A673 (cell line): Measurements from ENCODE around the gene OVCA2. TPM values are rescaled to one million over a fixed set of nuclear protein-coding genes. Genes with fewer than 3 reads are reported as not detected.

Source experiments
- BruUV-seq: library from RNA; stranded (reverse); fragments of 400-500 nt; replicated peaks from 2 replicates; lab custom pipeline; 2021; lab: Mats Ljungman, UMichigan
- CTCF ChIA-PET: fragments of 300-600 bp; sonication (Branson Sonifier 250); formaldehyde crosslinking; loops from one replicate; lab custom pipeline; 2022; ENCODE audit warnings: antibody characterized with exemption; lab: Charles Lee
- POLR2A ChIA-PET: fragments of 300-600 bp; sonication (Branson Sonifier 250); formaldehyde crosslinking; loops from one replicate; lab custom pipeline; 2022; ENCODE audit warnings: antibody characterized with exemption; ENCODE audit not compliant: low non-redundant PET; lab: Charles Lee
- DNase-seq: peaks from one replicate; pipeline ENCODE4 v3.0.0-alpha.2; 2015; ENCODE audit warnings: low spot score
- H3K27ac ChIP-seq: fragments of 200-600 bp; sonication (generic); 2 replicates; pipeline ENCODE4 v1.5.1; 2016; ENCODE audit warnings: mixed run types, low read depth, mild to moderate bottlenecking, mixed read lengths, antibody characterized with exemption, low read length; ENCODE audit not compliant: poor library complexity, severe bottlenecking
- H3K27me3 ChIP-seq: fragments of 200-600 bp; sonication (generic); replicated peaks from 2 replicates; pipeline ENCODE4 v1.6.1; 2017; ENCODE audit warnings: mixed run types, low read depth, mild to moderate bottlenecking, mixed read lengths, antibody characterized with exemption, low read length; ENCODE audit not compliant: insufficient read depth, poor library complexity
- H3K36me3 ChIP-seq: fragments of 200-600 bp; sonication (generic); 2 replicates; pipeline ENCODE4 v1.6.1; 2016; ENCODE audit warnings: mixed run types, mild to moderate bottlenecking, mixed read lengths, antibody characterized with exemption, low read length; ENCODE audit not compliant: insufficient read depth, poor library complexity, severe bottlenecking
- H3K4me1 ChIP-seq: fragments of 200-600 bp; sonication (generic); 2 replicates; pipeline ENCODE4 v1.6.1; 2017; ENCODE audit warnings: mixed run types, mild to moderate bottlenecking, mixed read lengths, antibody characterized with exemption, low read length; ENCODE audit not compliant: insufficient read depth, poor library complexity, severe bottlenecking
- H3K4me3 ChIP-seq: fragments of 200-600 bp; sonication (generic); 2 replicates; pipeline ENCODE4 v1.5.1; 2016; ENCODE audit warnings: low read depth, mixed run types, mild to moderate bottlenecking, mixed read lengths, low read length; ENCODE audit not compliant: poor library complexity, severe bottlenecking
- H3K9me3 ChIP-seq: fragments of 200-600 bp; sonication (generic); 2 replicates; pipeline ENCODE4 v1.6.1; 2016; ENCODE audit warnings: mixed run types, low read depth, mild to moderate bottlenecking, mixed read lengths, antibody characterized with exemption, low read length; ENCODE audit not compliant: poor library complexity, severe bottlenecking
- EZH2 ChIP-seq: fragments of 200-600 bp; sonication (generic); IDR thresholded peaks from 2 replicates; pipeline ENCODE4 v1.6.1; 2017; ENCODE audit warnings: borderline replicate concordance, low read depth, mild to moderate bottlenecking, mixed read lengths, antibody characterized with exemption, low read length; ENCODE audit not compliant: poor library complexity, severe bottlenecking
- intact Hi-C: fragments of 100-400 bp; cut with micrococcal nuclease; formaldehyde crosslinking; loops from one replicate; pipeline ENCODE4 v1.10.0; 2022; ENCODE audit not compliant: unreplicated experiment
- total RNA-seq: library from RNA; stranded (reverse); gene quantifications from 2 replicates; pipeline ENCODE4 v1.2.3, GENCODE V29; 2021
- TF ChIP-seq, protein P1 (sequence below): fragments of 300-800, 200-600 bp; sonication (generic); conservative IDR thresholded peaks from 2 replicates; pipeline ENCODE4 v1.5.1; 2017; ENCODE audit warnings: low read depth, mild to moderate bottlenecking, antibody characterized with exemption, low read length, moderate library complexity, mixed read lengths

OVCA2 gene
- total RNA-seq, 1 experiment from 2014 or later = 30.7 TPM

DNA sequence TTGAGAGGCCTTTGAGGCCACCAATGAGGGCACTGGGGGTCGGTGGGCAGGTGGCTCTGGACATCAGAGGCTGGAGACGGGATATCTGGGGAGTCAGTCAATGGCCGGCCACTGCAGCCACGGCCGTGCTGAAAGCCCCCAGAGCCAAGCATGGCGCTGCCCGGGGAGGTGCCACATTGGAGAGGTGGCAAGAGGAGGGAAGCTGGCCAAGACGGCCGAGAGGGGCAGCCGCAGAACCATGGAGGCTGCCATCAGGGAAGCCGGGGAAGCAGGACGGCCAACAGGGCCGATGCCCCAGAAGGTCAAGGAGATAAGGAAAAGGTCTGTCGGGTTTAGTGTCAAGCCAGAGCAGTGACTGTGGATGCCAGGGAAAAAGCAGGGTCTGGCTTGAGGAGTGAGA lies 26.5 kb upstream of the OVCA2 start:
- intact Hi-C loops = no loop called here
- CTCF ChIA-PET = no interaction called here
- no TSS peak for BruUV-seq
- TF ChIP-seq EZH2 = no peak
- TF ChIP-seq, protein P1, sequence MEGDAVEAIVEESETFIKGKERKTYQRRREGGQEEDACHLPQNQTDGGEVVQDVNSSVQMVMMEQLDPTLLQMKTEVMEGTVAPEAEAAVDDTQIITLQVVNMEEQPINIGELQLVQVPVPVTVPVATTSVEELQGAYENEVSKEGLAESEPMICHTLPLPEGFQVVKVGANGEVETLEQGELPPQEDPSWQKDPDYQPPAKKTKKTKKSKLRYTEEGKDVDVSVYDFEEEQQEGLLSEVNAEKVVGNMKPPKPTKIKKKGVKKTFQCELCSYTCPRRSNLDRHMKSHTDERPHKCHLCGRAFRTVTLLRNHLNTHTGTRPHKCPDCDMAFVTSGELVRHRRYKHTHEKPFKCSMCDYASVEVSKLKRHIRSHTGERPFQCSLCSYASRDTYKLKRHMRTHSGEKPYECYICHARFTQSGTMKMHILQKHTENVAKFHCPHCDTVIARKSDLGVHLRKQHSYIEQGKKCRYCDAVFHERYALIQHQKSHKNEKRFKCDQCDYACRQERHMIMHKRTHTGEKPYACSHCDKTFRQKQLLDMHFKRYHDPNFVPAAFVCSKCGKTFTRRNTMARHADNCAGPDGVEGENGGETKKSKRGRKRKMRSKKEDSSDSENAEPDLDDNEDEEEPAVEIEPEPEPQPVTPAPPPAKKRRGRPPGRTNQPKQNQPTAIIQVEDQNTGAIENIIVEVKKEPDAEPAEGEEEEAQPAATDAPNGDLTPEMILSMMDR = no peak
- POLR2A ChIA-PET = no interaction called here
- Histone ChIP-seq H3K4me1 (peaks cover 10% of the 10 kb centered on the region), H3K9me3 (no peaks in the 10 kb centered on the region), H3K27me3 (no peaks in the 10 kb centered on the region), H3K36me3 (no peaks in the 10 kb centered on the region), H3K4me3 (no peak overlapping the region), H3K27ac (no peak overlapping the region)
- no peak for DNase-seq

DNA sequence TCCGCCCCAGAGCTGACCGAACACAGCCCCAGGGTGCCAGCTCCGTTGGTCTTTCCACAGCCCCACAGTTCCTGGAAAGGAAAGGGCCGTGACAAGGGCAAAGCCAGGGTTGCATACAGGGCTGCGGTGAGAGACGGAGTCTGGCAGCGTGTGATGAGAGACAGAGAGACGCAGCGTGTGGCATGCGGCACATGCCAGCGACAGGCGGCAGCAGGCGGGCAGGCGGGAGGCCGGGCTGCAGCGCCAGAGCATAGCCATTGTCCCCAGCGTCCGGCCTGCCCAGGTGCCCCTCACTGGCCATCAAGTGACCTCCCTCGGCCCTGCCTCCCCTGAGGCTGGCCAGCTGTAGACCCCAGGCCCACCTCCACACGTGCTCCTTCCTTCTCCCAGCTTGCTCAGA lies 25.3 kb upstream of the OVCA2 start:
- intact Hi-C loops = no loop called here
- no peak for DNase-seq
- H3K4me1 ChIP-seq = peaks cover 7% of the 10 kb centered on the region
- ChIA-PET CTCF (no interaction called here), POLR2A (no interaction called here)
- no peak overlapping the region for H3K27ac ChIP-seq
- H3K4me3 ChIP-seq = no peak overlapping the region
- TF ChIP-seq, protein P1 = no peak
- no peak for TF ChIP-seq EZH2
- no peaks in the 10 kb centered on the region for H3K27me3 ChIP-seq
- H3K36me3 ChIP-seq = no peaks in the 10 kb centered on the region
- H3K9me3 ChIP-seq = no peaks in the 10 kb centered on the region
- no TSS peak for BruUV-seq

DNA sequence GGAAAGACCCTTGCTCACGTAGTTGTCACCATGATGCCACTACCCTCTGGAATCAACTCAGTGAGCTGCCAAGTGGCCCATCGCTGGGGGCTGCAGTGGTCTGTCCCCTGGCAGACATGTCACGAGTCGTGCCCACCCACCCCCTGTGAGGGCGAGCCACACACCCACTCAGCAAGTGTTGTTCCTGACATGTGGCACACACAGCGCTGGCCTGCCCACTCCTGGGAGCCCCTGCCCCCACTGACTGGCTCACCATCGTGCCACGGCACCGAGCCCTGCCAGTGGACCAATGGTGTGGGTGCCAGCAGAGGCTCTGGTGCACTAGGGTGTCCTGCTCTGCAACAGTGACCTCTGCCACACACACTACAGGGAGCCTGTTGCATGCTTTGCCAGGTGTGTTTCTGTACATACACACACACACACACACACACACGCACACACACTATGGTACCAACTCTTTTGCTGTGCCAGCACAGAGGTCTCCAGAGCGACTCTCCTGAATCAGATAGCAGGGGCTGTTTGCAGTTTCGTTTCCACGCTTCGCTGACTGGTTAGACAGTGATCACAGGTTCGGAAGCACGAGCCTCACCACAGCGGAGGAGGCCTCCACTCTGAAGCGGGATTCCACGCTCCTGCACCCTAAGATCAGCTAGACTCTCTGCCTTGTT lies 24.4 kb upstream of the OVCA2 start:
- Histone ChIP-seq H3K4me3 (no peak overlapping the region), H3K36me3 (no peaks in the 10 kb centered on the region), H3K4me1 (no peaks in the 10 kb centered on the region), H3K27ac (no peak overlapping the region), H3K27me3 (no peaks in the 10 kb centered on the region), H3K9me3 (no peaks in the 10 kb centered on the region)
- no peak for TF ChIP-seq EZH2
- TF ChIP-seq, protein P1 = no peak
- no TSS peak for BruUV-seq
- ChIA-PET CTCF (no interaction called here), POLR2A (no interaction called here)
- no peak for DNase-seq
- intact Hi-C loops = no loop called here
